ENCODE results near the gene CALM1.
A peak's percentile ranks its signal among the peaks of the same experiment; 100 is the strongest.

CALM1 gene

DNA sequence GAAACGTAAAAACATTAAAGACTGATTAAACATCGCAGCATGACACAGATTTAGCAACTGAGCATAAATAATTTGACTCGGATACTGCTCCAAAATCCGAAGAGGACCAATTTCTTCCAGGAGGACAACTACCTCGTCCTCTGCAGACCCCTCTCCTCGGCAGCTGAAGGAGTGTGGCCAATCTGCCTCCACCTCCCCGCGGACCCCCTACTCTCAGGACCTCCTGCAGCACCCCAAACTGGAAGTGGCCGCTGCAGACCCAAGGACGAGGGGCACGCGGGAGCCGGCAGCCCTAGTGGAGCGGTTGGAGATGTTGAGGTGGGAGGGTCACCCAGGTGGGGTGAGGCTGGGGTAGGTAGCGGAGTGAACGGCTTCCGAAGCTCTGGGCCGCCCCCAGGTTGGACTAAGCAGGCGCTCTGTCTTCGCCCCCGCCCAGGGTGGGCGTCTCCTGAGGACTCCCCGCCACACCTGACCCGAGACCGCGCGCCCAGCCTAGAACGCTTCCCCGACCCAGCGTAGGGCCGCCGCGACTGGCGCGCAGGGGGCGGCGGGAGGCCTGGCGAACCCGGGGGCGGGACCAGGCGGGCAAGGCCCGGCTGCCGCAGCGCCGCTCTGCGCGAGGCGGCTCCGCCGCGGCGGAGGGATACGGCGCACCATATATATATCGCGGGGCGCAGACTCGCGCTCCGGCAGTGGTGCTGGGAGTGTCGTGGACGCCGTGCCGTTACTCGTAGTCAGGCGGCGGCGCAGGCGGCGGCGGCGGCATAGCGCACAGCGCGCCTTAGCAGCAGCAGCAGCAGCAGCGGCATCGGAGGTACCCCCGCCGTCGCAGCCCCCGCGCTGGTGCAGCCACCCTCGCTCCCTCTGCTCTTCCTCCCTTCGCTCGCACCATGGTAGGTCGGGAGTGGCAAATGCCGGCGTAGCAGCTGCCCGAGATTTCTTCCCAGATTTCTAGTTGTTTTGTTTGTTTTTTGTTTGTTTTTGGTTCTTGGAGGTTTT is at the start of gene CALM1:
TSS of gene CALM1 (plus strand) at position 689 of the 999 bp plus-strand sequence. CDS start at position 891, 202 bp downstream.
- DNase-seq: peak; percentile 37

DNA sequence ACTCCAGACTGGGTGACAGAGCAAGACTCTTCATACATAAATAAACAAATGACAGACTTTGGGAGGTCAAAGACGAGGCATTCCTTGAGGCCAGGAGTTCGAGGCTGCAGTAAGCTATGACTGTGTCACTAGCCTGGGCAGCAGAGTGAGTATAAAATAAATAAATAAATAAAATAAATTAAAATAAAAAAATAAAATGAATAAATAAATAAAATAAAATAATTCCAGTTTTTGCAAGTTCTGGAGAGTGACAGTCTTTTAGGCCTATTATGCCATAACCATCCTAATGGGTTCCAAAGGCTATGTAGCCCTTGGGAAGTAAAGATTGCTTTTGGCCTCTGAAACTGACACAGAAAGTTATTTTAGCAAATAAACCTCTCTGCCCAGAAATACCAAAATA is 48.6 kb upstream of the CALM1 start:
- no peak for DNase-seq

- no peak for DNase-seq
These were observed 47.1 kb upstream of the CALM1 start for GRCh38 chr14:90349739-90350138.

- no peak for DNase-seq
These were observed 42.1 kb upstream of the CALM1 start for GRCh38 chr14:90354551-90355298.

DNA sequence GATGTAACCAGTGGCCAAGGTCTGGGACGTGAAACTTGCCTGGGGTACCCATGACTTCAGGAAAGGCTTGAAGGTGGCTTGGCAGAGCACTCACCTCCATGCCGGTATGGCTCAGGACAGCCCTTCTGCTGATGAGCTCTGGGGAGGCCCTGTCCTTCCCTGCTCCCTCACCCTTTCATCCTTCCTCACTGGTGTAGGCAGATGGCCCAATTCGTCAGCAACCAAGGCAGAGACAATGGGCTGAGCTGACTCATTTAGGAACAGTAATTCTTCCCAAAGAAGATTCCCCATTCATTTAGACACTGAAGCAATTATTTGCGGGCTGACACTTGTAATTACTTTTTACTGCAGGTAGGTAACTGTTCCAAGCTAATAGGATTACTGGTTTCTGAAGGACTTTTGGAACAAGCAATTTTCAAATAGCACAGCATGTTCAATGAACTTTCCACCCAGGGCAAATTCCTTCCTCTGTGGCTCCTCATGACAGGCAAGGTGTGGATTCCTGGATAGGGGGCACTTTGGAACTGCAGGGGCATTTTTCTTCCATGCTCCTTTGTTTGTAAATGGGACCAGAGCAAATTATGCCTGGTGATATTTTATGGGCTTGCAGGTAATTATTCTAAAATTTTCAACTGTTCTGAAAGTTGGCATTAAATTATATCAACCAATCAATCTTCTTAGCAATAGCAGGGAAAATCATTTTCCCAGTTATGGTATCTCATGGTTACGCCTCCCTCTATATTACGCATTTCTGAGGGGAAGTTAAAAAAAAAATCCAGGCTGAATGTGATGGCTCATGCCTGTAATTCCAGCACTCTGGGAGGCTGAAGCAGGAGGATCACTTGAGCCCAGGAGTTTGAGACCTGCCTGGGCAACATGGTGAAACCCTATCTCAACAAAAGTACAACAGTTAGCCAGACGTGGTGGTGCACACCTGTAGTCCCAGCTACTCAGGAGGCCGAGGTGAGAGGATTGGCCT is 41.0 kb upstream of the CALM1 start:
- DNase-seq: no peak

DNA sequence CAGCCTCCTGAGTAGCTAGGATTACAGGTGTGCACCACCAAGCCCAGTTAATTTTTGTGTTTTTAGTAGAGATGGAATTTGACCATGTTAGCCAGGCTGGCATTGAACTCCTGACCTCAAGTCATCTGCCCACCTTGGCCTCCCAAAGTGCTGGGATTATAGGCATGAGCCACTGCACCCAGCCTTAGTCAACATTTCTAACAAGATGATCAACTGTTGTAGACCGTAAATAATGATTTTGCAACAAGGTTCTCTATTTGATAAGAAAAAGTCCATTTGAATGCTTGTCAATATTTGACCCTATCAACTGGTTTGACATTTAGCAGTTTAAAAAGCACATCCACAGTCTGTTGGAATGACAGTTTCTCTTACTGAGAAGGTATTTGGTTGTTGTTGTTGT is 39.9 kb upstream of the CALM1 start:
- DNase-seq: no peak

GRCh38 chr14:90358359-90358758 is 38.5 kb upstream of the CALM1 start:
- no peak for DNase-seq

GRCh38 chr14:90361865-90362557 is 34.8 kb upstream of the CALM1 start:
- DNase-seq: no peak

DNA sequence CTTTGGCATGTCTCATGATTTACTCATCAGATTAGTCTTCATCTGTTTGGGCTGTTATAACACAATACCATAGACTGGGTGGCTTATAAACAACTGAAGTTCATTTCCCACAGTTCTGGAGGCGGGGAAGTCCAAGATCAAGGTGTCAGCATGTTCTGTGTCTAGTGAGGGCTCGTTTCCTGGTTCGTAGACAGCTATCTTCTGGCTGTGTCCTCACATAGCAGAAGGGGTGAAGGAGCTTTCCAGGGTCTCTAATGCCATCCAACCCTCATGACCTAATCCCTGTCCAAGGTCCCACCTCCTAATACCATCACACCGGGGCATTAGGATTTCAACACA is 34.3 kb upstream of the CALM1 start:
- DNase-seq: no peak

GRCh38 chr14:90368946-90369721 is 27.7 kb upstream of the CALM1 start:
- DNase-seq: no peak

- no peak for DNase-seq
These were observed 22.9 kb upstream of the CALM1 start for GRCh38 chr14:90373887-90374286.

DNA sequence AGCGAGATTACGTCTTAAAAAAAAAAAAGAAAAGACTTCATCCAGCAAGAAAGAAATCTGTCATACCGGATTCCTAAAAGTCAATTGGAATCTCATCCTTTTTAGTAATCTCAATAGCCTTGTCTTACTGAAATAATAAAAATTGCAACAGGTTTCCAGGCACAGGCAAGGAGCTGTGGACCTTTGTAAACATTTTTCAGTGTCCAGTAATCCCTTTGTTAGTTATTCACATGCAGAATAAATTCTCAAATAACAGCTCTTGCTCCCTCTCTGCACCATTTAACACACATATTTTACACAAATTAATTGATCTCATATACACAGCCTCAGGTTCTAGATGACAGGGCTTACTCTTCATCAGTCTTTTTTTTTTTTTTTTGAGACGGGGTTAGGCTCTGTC is 22.0 kb upstream of the CALM1 start:
- DNase-seq: no peak

- DNase-seq: no peak
These were observed 20.9 kb upstream of the CALM1 start for GRCh38 chr14:90375934-90376333.

DNA sequence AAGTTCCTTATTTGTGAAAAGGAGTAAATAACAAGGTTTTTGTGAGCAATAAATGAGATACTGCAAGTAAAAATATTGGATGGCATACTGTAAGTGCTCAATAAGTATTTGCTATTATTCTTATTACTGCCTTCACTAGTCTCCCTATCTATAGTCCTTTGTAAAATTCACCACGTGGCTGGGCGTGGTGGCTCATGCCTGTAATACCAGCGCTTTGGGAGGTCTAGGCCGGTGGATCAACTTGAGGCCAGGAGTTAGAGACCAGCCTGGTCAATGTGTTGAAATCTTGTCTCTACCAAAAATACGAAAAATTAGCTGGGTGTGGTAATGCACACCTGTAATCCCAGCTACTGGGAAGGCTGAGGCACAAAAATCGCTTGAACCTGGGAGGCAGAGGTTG is 18.6 kb upstream of the CALM1 start:
- DNase-seq: no peak

- DNase-seq: no peak
These were observed 17.7 kb upstream of the CALM1 start for GRCh38 chr14:90379106-90379505.

DNA sequence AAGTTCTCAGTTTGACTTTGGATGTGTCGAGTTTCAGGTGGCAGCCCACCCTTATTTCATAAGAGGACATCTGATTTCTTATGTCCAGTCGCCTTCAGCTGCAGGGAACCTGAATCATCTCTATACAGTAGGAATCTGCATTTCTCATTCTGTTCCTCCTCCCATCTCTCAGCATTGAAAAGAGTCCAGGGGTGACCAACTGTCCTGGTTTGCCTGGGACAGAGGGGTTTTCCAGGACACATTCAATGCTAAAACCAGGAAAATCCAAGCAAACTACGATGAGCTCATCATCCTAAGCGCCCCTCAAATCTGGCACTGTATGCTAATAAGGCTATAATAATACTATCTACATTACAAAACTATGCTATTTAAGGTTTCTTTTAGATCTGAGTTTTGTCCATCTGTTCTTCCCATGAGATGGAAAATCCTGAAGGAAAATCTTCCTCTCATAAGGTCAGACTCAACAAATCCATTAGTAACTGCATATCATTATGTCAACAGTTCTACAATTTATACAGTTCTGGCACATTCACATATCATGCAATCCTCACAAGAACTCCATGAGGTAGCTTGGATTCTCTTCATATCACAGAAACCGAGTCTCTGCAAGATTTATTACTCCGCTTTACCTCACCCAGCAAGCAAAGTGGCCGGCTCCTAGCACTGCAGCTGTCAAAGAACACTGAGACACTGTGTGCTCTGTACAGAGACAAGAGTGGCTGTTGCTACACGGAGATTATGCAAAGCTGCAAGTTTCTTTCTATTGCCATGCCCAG is 15.6 kb upstream of the CALM1 start:
- no peak for DNase-seq

GRCh38 chr14:90381999-90382451 is 14.8 kb upstream of the CALM1 start:
- no peak for DNase-seq

GRCh38 chr14:90382491-90383125 is 14.2 kb upstream of the CALM1 start:
- no peak for DNase-seq

DNA sequence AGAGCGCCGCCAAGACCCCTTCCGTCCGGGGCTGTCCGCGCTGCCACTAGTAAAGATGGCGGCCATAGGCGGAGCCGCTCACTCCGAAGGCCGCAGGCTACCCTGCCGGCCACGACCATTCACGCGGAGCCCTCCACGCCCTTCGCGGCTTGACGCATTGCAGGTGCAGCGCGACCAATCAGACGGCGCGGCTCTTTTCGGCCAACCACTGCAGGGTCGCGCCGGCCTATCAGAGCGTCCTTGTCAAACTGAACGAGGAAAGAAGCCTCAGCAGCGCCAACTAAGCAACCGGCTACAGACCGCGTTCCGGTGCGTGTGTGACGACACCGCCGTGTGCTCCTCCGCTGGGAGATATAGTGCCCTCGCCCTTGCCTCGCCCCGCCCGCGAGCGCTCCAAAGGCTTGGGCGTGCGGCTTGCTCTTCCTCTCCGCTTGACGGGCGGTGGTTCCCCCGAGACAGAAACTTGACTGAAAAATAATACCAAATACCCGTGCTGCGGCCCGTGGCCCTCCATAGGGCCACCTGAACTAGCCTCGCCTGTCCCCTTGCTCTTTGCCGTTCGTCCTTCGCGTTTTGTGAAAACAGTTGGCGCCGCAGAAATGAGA is 13.6 kb upstream of the CALM1 start:
- peak; percentile 89 for DNase-seq
